Gastroesophageal sphincter (tissue), 4 donors: Measurements from ENCODE around the gene EEFSEC. TPM values are rescaled to one million over a fixed set of nuclear protein-coding genes. Genes with fewer than 3 reads are reported as not detected.

Experiments
- ATAC-seq: fragments of 150-250 bp; one replicate; pipeline ENCODE4 v1.9.1; 2016; ENCODE audit warnings: mild to moderate bottlenecking, moderate library complexity
- H3K27ac ChIP-seq, 4 donors: fragments of 200-600 bp; sonication (generic) in 3 of 4; 1 replicate in 3 of 4; 2 replicates in 1 of 4; pipeline ENCODE4 v1.5.1; 2016 to 2019
- H3K27me3 ChIP-seq: fragments of 200-600 bp; sonication (generic); one replicate; pipeline ENCODE4 v1.5.1; 2019
- H3K36me3 ChIP-seq, 2 donors: fragments of 200-600 bp; sonication (generic); one replicate each; pipeline ENCODE4 v1.5.1; 2019; ENCODE audit warnings: control low read depth in 1 of 2
- H3K4me1 ChIP-seq, 3 donors: fragments of 200-600 bp; sonication (generic); 1 replicate in 2 of 3; 2 replicates in 1 of 3; pipeline ENCODE4 v1.5.1; 2016 to 2019; ENCODE audit warnings: control low read depth in 2 of 3
- H3K4me3 ChIP-seq, 2 donors: fragments of 200-600 bp; sonication (generic); one replicate each; pipeline ENCODE4 v1.5.1; 2019; ENCODE audit warnings: mild to moderate bottlenecking in 1 of 2, moderate library complexity in 1 of 2
- H3K9me3 ChIP-seq, 3 donors: fragments of 200-600 bp; sonication (generic); one replicate each; pipeline ENCODE4 v1.5.1; 2017 to 2019; ENCODE audit warnings: control low read depth in 2 of 3
- EP300 ChIP-seq: sonication (generic); formaldehyde crosslinking; IDR thresholded peaks from one replicate; pipeline ENCODE4 v1.6.1; 2017; ENCODE audit warnings: antibody characterized with exemption, mild to moderate bottlenecking
- POLR2A ChIP-seq, 2 donors: fragments of 450-650 bp; IDR thresholded peaks; one replicate each; pipeline ENCODE4 v1.6.1; 2017; ENCODE audit warnings: antibody characterized with exemption in 2 of 2, mild to moderate bottlenecking in 2 of 2, moderate library complexity in 1 of 2
- POLR2AphosphoS5 ChIP-seq: sonication (generic); formaldehyde crosslinking; IDR thresholded peaks from one replicate; pipeline ENCODE4 v1.6.1; 2017; ENCODE audit warnings: antibody characterized with exemption
- WGBS, 2 donors: methylation state at CpG; one replicate each; pipeline ENCODE4 v1.1.5; 2018; ENCODE audit warnings: low coverage in 1 of 2; 5-methylcytosine and 5-hydroxymethylcytosine counted together
- total RNA-seq, 4 donors: library from RNA; depleted of rRNA; stranded (reverse); fragments of >200 nt; gene quantifications; one replicate each; pipeline ENCODE4 v1.1.0, GENCODE V29; 2016
- TF ChIP-seq, protein P1 (sequence below), 4 experiments: fragments of 200-600 bp in 2 of 4; fragments of 450-650 bp in 2 of 4; sonication (generic) in 1 of 4; IDR thresholded peaks; one replicate each; pipeline ENCODE4 v1.5.1; 2017 to 2019; ENCODE audit warnings: antibody characterized with exemption in 4 of 4, mild to moderate bottlenecking in 2 of 4, moderate library complexity in 2 of 4

EEFSEC gene
- total RNA-seq, 4 donors from 2014 or later, result 5.8 to 16.5 (median 11.4) TPM

DNA sequence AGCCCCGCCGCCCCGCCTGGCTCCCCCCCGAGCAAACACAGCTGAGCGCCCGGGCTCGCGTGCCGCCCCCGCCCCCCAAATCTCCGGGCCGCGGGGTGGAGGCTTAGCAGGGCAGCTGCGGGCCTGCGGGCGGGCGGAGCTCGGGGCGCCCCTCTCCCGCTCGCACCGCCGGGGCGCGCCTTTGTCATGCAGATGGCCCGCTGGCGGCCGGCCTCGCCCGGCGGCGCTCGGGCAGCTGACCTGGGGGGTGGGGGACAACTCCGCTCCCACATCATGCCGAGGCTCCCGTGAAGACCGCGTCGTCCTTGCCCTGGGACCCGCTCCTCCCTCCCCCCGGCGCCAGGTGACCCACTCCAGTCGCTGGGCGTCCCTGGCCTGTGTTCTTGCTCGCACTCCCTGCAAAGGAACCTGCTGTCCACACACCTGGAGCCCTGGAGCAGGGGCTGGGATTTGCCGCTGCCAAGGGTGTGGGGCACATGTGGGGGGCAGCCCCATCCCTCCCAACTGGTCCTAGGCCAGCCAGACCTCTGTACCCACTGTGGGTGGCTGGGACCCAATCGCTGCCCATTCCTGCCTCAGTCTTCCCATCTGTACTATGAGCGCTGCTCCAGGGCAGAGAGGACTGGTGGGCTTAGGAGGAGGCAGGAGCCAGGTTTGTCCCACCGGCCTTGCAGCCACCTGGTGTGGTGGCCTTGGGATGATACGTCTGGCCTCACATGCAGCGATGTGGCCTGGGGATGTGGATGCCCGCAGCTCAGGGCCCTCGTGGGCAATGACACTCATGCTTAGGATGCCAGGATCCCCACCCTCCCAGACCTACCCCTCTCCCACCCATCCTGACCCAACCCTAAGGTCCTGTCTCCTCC is 279.9 kb downstream of the EEFSEC start:
- Histone ChIP-seq H3K4me1 (peaks cover 0 to 15% (median 9%) of the 10 kb centered on the region in 3 donors), H3K4me3 (peak overlapping the region in 1 of 2 donors; percentile 47), H3K9me3 (no peaks in the 10 kb centered on the region), H3K27me3 (peaks cover 94% of the 10 kb centered on the region), H3K27ac (no peak overlapping the region), H3K36me3 (no peaks in the 10 kb centered on the region)
- ATAC-seq, result no peak
- TF ChIP-seq POLR2A (IDR thresholded peaks at IDR 0.05), result no peak
- no peak for TF ChIP-seq EP300
- TF ChIP-seq POLR2AphosphoS5, result no peak
- TF ChIP-seq, protein P1, sequence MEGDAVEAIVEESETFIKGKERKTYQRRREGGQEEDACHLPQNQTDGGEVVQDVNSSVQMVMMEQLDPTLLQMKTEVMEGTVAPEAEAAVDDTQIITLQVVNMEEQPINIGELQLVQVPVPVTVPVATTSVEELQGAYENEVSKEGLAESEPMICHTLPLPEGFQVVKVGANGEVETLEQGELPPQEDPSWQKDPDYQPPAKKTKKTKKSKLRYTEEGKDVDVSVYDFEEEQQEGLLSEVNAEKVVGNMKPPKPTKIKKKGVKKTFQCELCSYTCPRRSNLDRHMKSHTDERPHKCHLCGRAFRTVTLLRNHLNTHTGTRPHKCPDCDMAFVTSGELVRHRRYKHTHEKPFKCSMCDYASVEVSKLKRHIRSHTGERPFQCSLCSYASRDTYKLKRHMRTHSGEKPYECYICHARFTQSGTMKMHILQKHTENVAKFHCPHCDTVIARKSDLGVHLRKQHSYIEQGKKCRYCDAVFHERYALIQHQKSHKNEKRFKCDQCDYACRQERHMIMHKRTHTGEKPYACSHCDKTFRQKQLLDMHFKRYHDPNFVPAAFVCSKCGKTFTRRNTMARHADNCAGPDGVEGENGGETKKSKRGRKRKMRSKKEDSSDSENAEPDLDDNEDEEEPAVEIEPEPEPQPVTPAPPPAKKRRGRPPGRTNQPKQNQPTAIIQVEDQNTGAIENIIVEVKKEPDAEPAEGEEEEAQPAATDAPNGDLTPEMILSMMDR (IDR thresholded peaks at IDR 0.05), result no peak
- no CpG with 5 or more reads among the region's 53 CpGs for WGBS, 2 donors

DNA sequence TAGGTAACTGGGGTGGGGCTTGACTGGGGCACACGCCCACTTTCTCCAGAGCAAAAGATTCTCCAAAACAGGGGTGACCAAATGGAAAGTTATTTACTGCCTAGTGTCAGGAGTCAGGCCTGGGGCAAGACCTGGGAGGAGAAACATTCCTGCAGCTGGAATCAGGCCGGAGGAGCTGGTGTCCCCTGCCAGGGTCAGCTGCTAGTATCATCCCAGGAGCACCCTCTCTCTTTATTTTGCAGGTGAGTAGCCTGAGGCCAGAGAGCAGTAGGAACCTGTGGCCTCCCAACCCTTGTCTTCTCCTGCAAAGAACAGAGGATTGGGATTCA is 280.5 kb downstream of the EEFSEC start:
- Histone ChIP-seq H3K27me3 (peaks cover 94% of the 10 kb centered on the region), H3K4me3 (no peak overlapping the region), H3K9me3 (no peaks in the 10 kb centered on the region), H3K36me3 (no peaks in the 10 kb centered on the region), H3K4me1 (peaks cover 0 to 15% (median 9%) of the 10 kb centered on the region in 3 donors), H3K27ac (no peak overlapping the region)
- ATAC-seq, result no peak
- no peak for TF ChIP-seq EP300
- no peak for TF ChIP-seq POLR2A (IDR thresholded peaks at IDR 0.05)
- TF ChIP-seq, protein P1 (IDR thresholded peaks at IDR 0.05), result no peak
- no peak for TF ChIP-seq POLR2AphosphoS5
- no CpG with 5 or more reads among the region's 2 CpGs for WGBS, 2 donors

DNA sequence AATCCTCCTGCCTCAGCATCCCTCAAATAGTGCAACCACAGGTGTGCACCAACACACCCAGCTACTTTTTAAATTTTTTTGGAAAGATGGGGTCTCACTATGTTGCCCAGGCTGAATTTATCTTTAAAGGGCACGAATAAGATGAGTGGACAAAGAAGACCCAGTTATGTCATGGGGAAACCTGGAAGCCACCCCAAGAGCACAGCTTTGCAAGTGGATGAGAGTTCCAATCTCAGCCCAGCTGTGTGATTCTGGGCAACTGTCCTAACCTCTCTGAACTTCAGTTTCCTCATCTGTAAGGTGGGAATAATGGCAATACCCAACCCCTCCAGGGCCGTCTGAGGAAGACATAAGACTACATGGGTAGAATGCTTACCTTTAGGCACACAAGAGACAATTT is 281.2 kb downstream of the EEFSEC start:
- no peaks in the 10 kb centered on the region for H3K36me3 ChIP-seq
- H3K27me3 ChIP-seq, result peaks cover 94% of the 10 kb centered on the region
- H3K4me1 ChIP-seq, result peaks cover 0 to 15% (median 9%) of the 10 kb centered on the region in 3 donors
- no peaks in the 10 kb centered on the region for H3K9me3 ChIP-seq
- no peak for TF ChIP-seq POLR2A (IDR thresholded peaks at IDR 0.05)
- TF ChIP-seq POLR2AphosphoS5, result no peak
- TF ChIP-seq, protein P1 (IDR thresholded peaks at IDR 0.05), result no peak
- TF ChIP-seq EP300, result no peak
- H3K4me3 ChIP-seq, result no peak overlapping the region
- H3K27ac ChIP-seq, result no peak overlapping the region
- no peak for ATAC-seq
- 71% methylated on average over 1 of the region's 2 CpGs; no CpG with 5 or more reads in 1 of the 2 donors for whole genome bisulfite sequencing, 2 donors

DNA sequence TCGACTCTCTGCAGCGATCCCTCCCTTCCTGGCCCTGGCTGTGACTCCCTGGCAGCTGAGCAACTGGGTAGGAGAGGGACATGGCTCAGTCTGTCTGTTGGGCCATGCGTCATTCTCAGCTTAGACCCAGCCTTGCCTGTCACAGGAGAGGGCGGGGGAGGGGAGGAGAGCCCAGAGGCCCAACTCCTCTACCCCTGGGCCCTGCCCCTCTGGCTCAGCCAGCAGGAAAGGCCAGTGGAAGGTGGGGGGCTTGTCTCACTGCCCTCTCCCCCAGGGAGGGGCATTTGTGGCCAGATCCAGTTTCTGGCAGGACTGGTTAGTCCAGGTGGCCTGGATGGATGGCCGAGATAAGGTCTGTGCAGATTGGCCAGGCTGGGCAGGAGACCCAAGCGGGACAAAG is 281.8 kb downstream of the EEFSEC start:
- TF ChIP-seq POLR2A (IDR thresholded peaks at IDR 0.05), result no peak
- TF ChIP-seq POLR2AphosphoS5, result no peak
- TF ChIP-seq, protein P1 (IDR thresholded peaks at IDR 0.05), result no peak
- TF ChIP-seq EP300, result no peak
- H3K9me3 ChIP-seq, result no peaks in the 10 kb centered on the region
- H3K4me1 ChIP-seq, result peaks cover 0 to 15% (median 9%) of the 10 kb centered on the region in 3 donors
- H3K36me3 ChIP-seq, result no peaks in the 10 kb centered on the region
- no peak overlapping the region for H3K27ac ChIP-seq
- ATAC-seq, result no peak
- H3K27me3 ChIP-seq, result peaks cover 93% of the 10 kb centered on the region
- WGBS, 2 donors, result 73% methylated on average over 3 of the region's 6 CpGs; no CpG with 5 or more reads in 1 of the 2 donors
- H3K4me3 ChIP-seq, result no peak overlapping the region

GRCh38 chr3:128435561-128435960 is 282.3 kb downstream of the EEFSEC start:
- TF ChIP-seq POLR2AphosphoS5 (no peak), EP300 (no peak)
- TF ChIP-seq, protein P1 (IDR thresholded peaks at IDR 0.05), result no peak
- peaks cover 92% of the 10 kb centered on the region for H3K27me3 ChIP-seq
- H3K27ac ChIP-seq, result no peak overlapping the region

More at GRCh38 chr3:128435561-128435960, 282.3 kb downstream of the EEFSEC start:
- WGBS, 2 donors, result 61 to 80% methylated on average over 1 to 2 of the region's 5 CpGs
- Histone ChIP-seq H3K4me3 (no peak overlapping the region), H3K9me3 (no peaks in the 10 kb centered on the region), H3K36me3 (no peaks in the 10 kb centered on the region), H3K4me1 (peaks cover 0 to 15% (median 9%) of the 10 kb centered on the region in 3 donors)
- no peak for ATAC-seq
